HepG2 (cell line): Measurements from ENCODE around the gene INHA. TPM values are rescaled to one million over a fixed set of nuclear protein-coding genes. Genes with fewer than 3 reads are reported as not detected.
A peak's percentile ranks its signal among the peaks of the same experiment; 100 is the strongest.

Experiments
- ATAC-seq: fragments of 200-7000 bp; cut with Tn5 transposase; 3 replicates; pipeline ENCODE4 v1.9.1; 2020; ENCODE audit warnings: mild to moderate bottlenecking, moderate library complexity
- BruUV-seq: library from RNA; stranded (reverse); fragments of 400-500 nt; replicated peaks from 2 replicates; lab custom pipeline; 2021; lab: Mats Ljungman, UMichigan
- CTCF ChIA-PET: fragments of 300-600 bp; formaldehyde crosslinking; extraction: SDS; loops from one replicate; lab custom pipeline; 2021; ENCODE audit warnings: low total read pairs, inconsistent platforms, low intra/inter-chr PET ratio; lab: Yijun Ruan, JAX
- POLR2A ChIA-PET: fragments of 350-600 bp; sonication (Branson Sonifier 250); formaldehyde crosslinking; loops from one replicate; lab custom pipeline; 2020; ENCODE audit warnings: antibody characterized with exemption, inconsistent platforms; lab: Yijun Ruan, JAX
- DNase-seq: peaks from one replicate; pipeline ENCODE4 v3.0.0-alpha.2; 2015; ENCODE audit warnings: low spot score
- FAIRE-seq: peaks from 3 replicates; lab custom pipeline; 2011; peaks lifted over from hg19 to GRCh38; lab: Jason Lieb, UNC
- H2AFZ ChIP-seq: one replicate; pipeline ENCODE4 v1.6.1; 2011; ENCODE audit warnings: low read length, inconsistent platforms
- H3K27ac ChIP-seq: fragments of 300-600 bp; 3 replicates; pipeline ENCODE4 v1.8.0; 2011; ENCODE audit warnings: mixed run types, mild to moderate bottlenecking, mixed read lengths, low read length, inconsistent platforms; ENCODE audit not compliant: insufficient read depth; ENCODE audit errors: extremely low read length
- H3K27me3 ChIP-seq, 2 experiments: fragments of 200-600 bp in 1 of 2; 2 replicates in 1 of 2; 3 replicates in 1 of 2; pipeline versions ENCODE4 v1.6.0 to v1.8.0; 2011; ENCODE audit warnings: low read length in 2 of 2, mild to moderate bottlenecking in 2 of 2, moderate library complexity in 2 of 2, inconsistent platforms in 1 of 2; ENCODE audit not compliant: insufficient read depth in 2 of 2, control insufficient read depth in 1 of 2
- H3K36me3 ChIP-seq, 2 experiments: fragments of 200-600 bp in 1 of 2; replicated peaks in 1 of 2; 2 replicates in 1 of 2; 3 replicates in 1 of 2; pipeline versions ENCODE4 v1.5.1 to v1.8.0; 2011; ENCODE audit warnings: low read length in 2 of 2, inconsistent platforms in 1 of 2; ENCODE audit not compliant: insufficient read depth in 2 of 2, control insufficient read depth in 1 of 2
- H3K4me1 ChIP-seq: 2 replicates; pipeline ENCODE4 v1.5.1; 2012; ENCODE audit warnings: low read length, inconsistent platforms; ENCODE audit not compliant: insufficient read depth
- H3K4me2 ChIP-seq: 2 replicates; pipeline ENCODE4 v1.6.0; 2011; ENCODE audit warnings: low read depth, low read length, inconsistent platforms
- H3K4me3 ChIP-seq, 3 experiments: fragments of 200-600 bp in 1 of 3; sonication (generic), shearing (Covaris generic) in 1 of 3; replicated peaks in 1 of 3; 2 replicates each; pipeline ENCODE4 v1.5.1; 2011 to 2016; ENCODE audit warnings: low read length in 3 of 3, inconsistent platforms in 2 of 3, low read depth in 2 of 3, mild to moderate bottlenecking in 2 of 3, control low read depth in 1 of 3, mixed read lengths in 1 of 3; ENCODE audit not compliant: insufficient read depth in 1 of 3
- H3K79me2 ChIP-seq: one replicate; pipeline ENCODE4 v1.6.1; 2011; ENCODE audit warnings: low read length, inconsistent platforms; ENCODE audit not compliant: insufficient read depth
- H3K9ac ChIP-seq: 2 replicates; pipeline ENCODE4 v1.6.0; 2011; ENCODE audit warnings: mild to moderate bottlenecking, low read depth, low read length, inconsistent platforms; ENCODE audit not compliant: insufficient read depth
- H3K9me3 ChIP-seq: 2 replicates; pipeline ENCODE4 v1.5.1; 2012; ENCODE audit warnings: mild to moderate bottlenecking, low read length
- H4K20me1 ChIP-seq: 2 replicates; pipeline ENCODE4 v1.6.0; 2011; ENCODE audit warnings: inconsistent platforms, mild to moderate bottlenecking, low read length, moderate library complexity; ENCODE audit not compliant: insufficient read depth
- ARNT ChIP-seq: fragments of 450-650 bp; IDR thresholded peaks from 2 replicates; pipeline ENCODE4 v1.6.1; 2017
- EZH2 ChIP-seq: conservative IDR thresholded peaks from 2 replicates; pipeline ENCODE4 v1.6.1; 2012; ENCODE audit warnings: mild to moderate bottlenecking, low read depth, low read length, moderate library complexity
- HIVEP1 ChIP-seq: sonication (generic); formaldehyde crosslinking; IDR thresholded peaks from 2 replicates; pipeline ENCODE4 v1.4.0; 2020; ENCODE audit warnings: mild to moderate bottlenecking, missing genetic modification reagents
- PCBP1 ChIP-seq: fragments of 200-400 bp; formaldehyde crosslinking; IDR thresholded peaks from 2 replicates; pipeline ENCODE4 v1.6.1; 2017; ENCODE audit warnings: mild to moderate bottlenecking, low read depth, low read length, borderline replicate concordance
- ZFP36L1 ChIP-seq: sonication (generic); formaldehyde crosslinking; IDR thresholded peaks from 2 replicates; pipeline ENCODE4 v1.8.0; 2022; ENCODE audit warnings: mild to moderate bottlenecking, missing genetic modification reagents, moderate library complexity
- ZFP82 ChIP-seq: sonication (generic); formaldehyde crosslinking; IDR thresholded peaks from 2 replicates; pipeline ENCODE4 v1.5.1; 2020; ENCODE audit warnings: mild to moderate bottlenecking, missing genetic modification reagents, borderline replicate concordance
- ZNF33A ChIP-seq: sonication (generic); formaldehyde crosslinking; IDR thresholded peaks from 2 replicates; pipeline ENCODE4 v1.5.1; 2020; ENCODE audit warnings: missing genetic modification reagents, mild to moderate bottlenecking, moderate library complexity, borderline replicate concordance
- WGBS: methylation state at CpG from one replicate; pipeline ENCODE4 v1.1.6; 2017; ENCODE audit warnings: low lambda C conversion rate; 5-methylcytosine and 5-hydroxymethylcytosine counted together
- in situ Hi-C: cut with HindIII; loops from 2 replicates; pipeline ENCODE4 v1.10.0; 2017; ENCODE audit warnings: low pct_unique_long_range_greater_than_20kb; ENCODE audit not compliant: extremely low pct_ligation_motif_present
- intact Hi-C: fragments of 100-400 bp; cut with micrococcal nuclease; formaldehyde crosslinking; loops from one replicate; pipeline ENCODE4 v1.10.0; 2022; ENCODE audit not compliant: unreplicated experiment
- polyA plus RNA-seq, 8 experiments: library from polyadenylated mRNA; depleted of rRNA in 3 of 8; stranded (reverse) in 7 of 8; unstranded in 1 of 8; fragments of >200 nt; fragmentation: Illumina TruSeq in 4 of 8; extraction: Trizol in 4 of 8; gene quantifications; 2 replicates each; pipeline versions ENCODE4 v1.2.1 to v1.2.3, GENCODE V29; 2011 to 2016; ENCODE audit warnings: low read depth in 4 of 8, missing spikeins in 1 of 8, mixed read lengths in 1 of 8; ENCODE audit not compliant: insufficient read depth in 1 of 8
- total RNA-seq, 5 experiments: library from RNA; depleted of rRNA; stranded (reverse); fragments of >200 nt; fragmentation: Illumina TruSeq; extraction: Trizol; gene quantifications; 2 replicates each; pipeline ENCODE4 v1.2.3, GENCODE V29; 2016; ENCODE audit warnings: low read depth in 1 of 5

The INHA gene
- total and polyA plus RNA-seq, 2 of the 13 experiments (the other 11 are each of a cell fraction or from before 2014, with no cell fraction given), result 4.1 to 15.2 TPM

GRCh38 chr2:219572237-219573001, at the start of gene INHA (continued):
- TF ChIP-seq ZNF33A (no peak), PCBP1 (peak; percentile 78; the same call in 1 of the 2 replicates), ZFP82 (no peak), ZFP36L1 (CRISPR knock-in tag) (no peak), ARNT (no peak)
- TF ChIP-seq, all 625 proteins: peak for 58

- peak; percentile 95 for TF ChIP-seq EZH2
- no peak for TF ChIP-seq HIVEP1 (CRISPR knock-in tag)
- H3K27me3 ChIP-seq, result peaks cover 28 to 96% of the 10 kb centered on the region in 2 experiments
- H3K36me3 ChIP-seq, result no peaks in the 10 kb centered on the region
- ATAC-seq (no peak), DNase-seq (no peak), FAIRE-seq (no peak)
- ChIA-PET CTCF (interaction anchor here (1.1 to 1.7 kb wide), 2 partner anchors 28 to 30 kb away, joined by 3 to 4 read pairs; a partner anchor contains a TSS), POLR2A (no interaction called here)
- no peak overlapping the region for H2AFZ ChIP-seq
- no peak overlapping the region for H3K9ac ChIP-seq
- WGBS, result 34% methylated on average over 22 of the region's 24 CpGs
- intact Hi-C loops, result no loop called here
- no peaks in the 10 kb centered on the region for H4K20me1 ChIP-seq
- no TSS peak for BruUV-seq
- peak overlapping the region; percentile 16; the same call in 1 of the 2 replicates for H3K4me2 ChIP-seq
- no peaks in the 10 kb centered on the region for H3K9me3 ChIP-seq
- peaks cover 37% of the 10 kb centered on the region for H3K4me1 ChIP-seq
- in situ Hi-C loops, result loop anchor here (10.0 kb wide), 1 partner anchor 48 kb away; no protein-coding TSS in a partner anchor
- no peaks in the 10 kb centered on the region for H3K79me2 ChIP-seq
- H3K27ac ChIP-seq, result no peak overlapping the region
- H3K4me3 ChIP-seq, result no peak overlapping the region; a peak in 1 of 6 replicates
These were observed 49.0 kb upstream of the INHA start for GRCh38 chr2:219523031-219523671.
